GM18907 (cell line): ENCODE results near the gene TRMT1.
A peak's percentile ranks its signal among the peaks of the same experiment; 100 is the strongest.

Source experiments
- ATAC-seq: cut with Tn5 transposase; IDR thresholded peaks from one replicate; pipeline ENCODE4 v1.9.1; 2021; ENCODE audit warnings: mild to moderate bottlenecking, moderate library complexity; ENCODE audit not compliant: unreplicated experiment

TRMT1 gene

DNA sequence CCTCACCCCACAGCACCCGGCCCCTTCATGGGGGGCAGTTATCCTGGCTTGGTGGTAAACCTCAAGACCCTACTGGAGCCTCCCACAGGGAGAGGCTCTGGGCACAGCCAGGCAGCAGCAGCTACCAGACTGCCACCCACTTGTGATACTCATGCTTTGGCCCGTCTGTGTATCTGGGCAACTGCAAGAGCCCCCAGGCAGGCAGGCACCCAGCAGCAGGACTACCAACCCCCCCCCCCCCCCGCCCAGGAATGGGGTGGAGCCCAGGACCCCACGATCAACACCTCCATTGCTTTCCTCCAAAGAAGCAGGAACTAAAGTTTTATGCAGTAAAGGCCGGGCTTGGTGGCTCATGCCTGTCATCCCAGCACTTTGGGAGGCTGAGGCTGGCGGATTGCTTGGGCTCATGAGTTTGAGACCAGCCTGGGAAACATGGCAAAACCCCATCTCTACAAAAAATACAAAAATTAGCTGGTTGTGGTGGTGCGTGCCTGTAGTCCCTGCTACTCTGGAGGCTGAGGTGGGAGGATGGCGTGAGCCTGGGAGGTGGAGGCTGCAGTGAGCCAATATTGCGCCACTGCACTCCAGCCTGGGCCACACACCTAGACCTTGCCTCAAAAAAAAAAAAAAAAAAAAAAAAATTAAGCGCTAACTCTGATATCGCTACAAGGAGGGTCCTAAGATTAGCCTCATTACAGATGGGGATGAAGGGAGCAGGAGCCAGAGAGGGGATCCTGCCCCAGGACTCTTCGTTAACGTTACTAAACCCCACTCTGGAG is 12.8 kb downstream of the TRMT1 start:
- no peak for ATAC-seq

DNA sequence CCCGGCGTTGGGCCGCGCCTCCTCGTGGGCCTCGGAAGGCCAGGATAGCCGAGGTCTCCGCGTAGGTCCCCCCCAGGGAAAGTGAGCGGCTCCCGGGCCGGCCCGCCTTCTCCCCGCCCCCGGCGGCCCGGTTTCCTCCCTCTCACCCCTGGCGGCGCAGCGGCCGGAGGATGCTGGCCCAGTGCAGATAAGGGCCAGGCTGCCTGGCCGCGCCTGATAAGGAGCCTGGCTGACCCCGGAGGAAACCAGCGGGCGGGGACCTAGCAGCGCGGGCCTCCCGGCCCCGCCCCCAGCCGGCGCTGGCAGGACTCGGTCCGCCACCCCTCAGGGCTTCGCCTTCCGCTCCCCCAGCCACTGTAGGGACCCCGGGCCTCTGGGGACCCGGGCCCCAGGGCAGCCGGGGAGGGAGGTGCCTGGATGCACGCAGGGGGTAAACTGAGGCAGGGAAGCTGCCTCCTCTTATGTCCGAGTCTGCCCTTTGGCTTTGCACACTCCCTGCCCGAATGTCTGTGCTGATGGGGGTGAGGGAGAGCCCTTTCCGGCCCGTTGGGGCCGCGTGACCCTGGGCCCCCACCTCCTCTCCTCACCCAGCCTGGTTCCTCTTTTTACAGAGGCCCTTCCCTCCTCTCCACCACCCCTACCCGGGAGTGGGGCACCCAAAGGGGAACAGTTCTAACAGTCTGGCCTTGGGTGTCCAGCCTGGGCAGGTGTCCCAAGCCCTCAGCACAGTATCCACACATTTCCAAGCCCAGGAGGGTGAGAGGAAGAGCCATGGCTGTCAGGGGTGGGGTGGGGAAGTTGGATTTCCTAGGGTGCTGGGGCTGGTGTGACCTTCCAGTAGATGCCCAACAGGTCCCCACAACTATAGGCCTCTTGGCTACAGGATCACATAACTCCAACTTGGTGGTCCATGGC is 13.6 kb downstream of the TRMT1 start, which contains the start of gene LYL1:
TSS of gene LYL1 (minus strand) at position 193 of the 915 bp plus-strand sequence. CDS start 1,687 bp downstream, outside the sequence.
- peak; percentile 40 for ATAC-seq

DNA sequence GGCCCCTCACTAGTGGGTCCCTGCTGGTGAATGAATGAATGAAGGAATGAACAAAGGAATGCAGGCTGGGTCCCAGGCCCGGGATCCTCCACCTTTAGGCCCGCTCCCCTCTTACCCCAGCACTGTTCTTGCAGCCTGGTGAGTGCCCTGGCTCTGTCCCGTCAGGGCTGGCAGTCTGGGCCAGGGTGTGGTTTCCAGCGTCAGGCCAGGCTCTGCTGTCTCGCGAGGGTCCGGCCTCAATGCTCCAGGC is 14.2 kb downstream of the TRMT1 start:
- peak; percentile 2 for ATAC-seq

DNA sequence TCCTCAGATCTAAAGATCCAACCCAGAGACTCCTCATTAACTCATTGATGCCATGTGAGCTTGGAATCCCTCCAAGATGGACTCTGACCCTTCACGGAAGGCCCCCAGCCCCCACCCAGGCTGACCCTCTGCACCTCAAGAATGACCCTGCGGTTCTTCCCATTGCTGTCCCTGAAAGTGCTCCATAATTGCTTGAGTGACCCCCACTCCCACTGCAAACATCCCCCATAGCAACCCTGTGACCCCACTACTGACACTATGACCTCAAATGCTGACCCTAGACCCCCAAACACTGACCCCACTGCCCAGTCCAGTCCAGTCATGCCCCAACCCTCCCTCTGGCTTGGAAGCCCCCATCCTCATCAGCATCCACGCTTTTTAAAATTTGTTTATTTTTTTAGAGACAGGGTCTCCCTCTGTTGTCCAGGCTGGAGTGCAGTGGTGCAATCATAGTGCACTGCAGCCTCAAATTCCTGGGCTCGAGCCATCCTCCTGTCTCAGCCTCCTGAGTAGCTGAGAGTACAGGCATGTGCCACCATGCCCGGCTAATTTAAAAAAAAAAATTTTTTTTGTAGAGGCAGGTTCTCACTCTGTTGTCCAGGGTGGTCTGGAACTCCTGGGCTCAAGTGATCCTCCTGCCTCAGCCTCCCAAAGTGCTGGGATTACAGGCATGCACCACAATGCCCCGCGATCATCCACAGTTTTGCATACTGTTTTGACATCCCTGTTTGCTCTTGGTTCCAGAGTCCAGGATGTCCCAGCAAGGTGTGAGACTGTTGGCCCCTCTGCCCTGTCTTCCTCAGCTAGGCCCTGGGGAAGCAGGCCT is 14.7 kb downstream of the TRMT1 start:
- no peak for ATAC-seq

DNA sequence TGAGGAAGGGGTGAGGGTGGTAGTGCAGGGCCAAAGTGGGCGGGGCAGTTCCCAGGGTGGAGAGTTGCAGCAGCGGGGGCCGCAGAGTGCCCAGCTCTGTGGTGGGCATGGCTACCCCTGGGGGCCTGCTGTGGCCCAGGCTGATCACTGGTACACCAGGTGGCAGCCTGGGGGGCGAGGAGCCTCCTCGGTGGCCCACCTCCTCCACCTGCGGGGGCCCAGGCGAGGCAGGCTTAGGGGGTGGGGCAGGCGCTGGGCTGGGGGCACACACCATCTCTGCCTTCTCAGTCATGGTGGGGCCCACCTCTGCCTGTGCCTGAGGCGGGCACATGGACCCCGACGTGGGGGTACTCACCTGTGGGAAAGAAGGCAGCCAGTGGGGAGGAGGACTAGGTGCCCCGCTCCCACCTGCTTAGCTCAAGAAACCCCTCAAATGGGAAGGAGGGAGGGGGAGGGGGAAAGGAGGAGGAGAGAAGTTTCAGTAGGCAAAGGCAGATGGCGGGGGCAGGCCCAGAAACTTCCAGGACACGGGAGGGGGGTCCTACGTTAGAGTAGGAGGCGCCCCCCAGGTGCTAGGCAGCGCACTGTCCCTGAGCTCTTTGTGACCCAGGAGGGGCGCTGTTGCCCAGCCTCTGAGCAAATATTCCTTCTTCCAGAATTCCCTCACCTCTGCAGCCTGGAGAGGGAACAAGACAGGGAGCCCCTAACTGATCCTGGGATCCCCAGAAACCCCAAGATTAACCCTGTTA is 15.5 kb downstream of the TRMT1 start:
- no peak for ATAC-seq

DNA sequence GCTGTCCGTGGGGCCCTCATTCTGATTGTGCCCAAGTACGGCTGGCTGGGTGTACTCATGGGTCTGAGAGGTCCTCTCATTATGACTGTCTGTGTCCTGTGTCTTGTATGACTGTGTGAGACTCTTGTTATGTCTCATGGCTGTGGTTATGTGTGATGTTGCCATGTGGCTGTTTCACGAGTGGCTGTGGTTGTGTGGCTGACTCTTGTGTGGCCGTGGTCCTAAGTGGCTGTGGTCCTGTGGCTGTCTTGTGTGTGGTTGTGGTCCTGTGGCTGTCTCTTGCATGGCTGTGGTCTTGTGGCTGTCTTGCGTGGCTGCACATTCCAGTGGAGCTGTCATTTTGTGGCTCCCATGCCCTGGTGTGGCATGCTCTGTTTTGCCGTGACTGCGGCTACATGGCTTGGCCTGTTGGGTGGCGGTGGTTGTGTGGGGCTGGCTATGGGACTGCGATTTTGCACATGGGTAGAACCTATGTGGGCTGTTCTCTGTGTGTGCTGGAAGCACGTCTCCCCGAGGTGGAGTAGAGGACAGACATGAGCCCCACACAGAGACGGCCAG is 16.4 kb downstream of the TRMT1 start:
- ATAC-seq = no peak

DNA sequence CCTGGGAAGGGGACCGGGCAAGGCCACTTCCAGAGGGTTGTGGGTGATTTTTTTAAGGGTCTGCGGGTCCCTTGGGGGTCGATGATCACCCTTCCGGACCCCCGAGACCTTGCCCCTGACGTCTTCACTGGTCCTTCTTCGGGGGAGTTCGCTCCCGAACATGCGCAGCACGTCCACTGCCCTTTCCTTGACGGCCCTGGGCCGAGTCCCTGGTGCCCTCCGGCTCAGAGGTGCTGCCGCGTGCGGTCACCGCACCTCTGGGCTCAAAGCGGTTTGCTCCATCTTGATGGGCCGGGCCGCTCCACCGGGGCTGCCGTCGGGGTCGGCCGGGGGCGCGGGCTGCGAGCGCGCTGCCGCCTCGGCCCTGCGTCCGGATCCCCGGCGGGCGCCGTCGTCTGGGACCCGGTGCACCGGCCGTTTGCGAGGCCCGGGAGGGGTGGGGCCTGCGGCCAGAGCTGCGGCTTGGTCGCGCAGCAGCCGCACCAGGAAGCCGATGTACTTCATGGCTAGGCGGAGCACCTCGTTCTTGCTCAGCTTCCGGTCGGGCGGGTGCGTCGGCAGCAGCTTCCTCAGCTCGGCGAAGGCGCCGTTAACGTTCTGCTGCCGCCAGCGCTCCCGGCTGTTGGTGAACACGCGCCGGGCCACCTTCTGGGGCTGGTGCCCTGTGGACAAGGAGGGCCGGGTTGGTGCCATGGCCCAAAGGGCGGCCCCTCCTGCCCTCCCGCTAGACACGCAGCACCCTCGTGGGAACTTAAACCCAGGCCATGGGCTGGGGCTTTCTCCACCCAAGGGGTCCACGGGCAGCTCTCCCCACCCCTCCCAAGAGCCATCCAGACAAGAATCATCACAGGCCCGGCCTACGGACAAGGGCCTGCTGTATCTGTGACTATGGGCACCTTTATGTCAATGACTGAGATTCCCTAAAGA is 17.2 kb downstream of the TRMT1 start:
- ATAC-seq = no peak

DNA sequence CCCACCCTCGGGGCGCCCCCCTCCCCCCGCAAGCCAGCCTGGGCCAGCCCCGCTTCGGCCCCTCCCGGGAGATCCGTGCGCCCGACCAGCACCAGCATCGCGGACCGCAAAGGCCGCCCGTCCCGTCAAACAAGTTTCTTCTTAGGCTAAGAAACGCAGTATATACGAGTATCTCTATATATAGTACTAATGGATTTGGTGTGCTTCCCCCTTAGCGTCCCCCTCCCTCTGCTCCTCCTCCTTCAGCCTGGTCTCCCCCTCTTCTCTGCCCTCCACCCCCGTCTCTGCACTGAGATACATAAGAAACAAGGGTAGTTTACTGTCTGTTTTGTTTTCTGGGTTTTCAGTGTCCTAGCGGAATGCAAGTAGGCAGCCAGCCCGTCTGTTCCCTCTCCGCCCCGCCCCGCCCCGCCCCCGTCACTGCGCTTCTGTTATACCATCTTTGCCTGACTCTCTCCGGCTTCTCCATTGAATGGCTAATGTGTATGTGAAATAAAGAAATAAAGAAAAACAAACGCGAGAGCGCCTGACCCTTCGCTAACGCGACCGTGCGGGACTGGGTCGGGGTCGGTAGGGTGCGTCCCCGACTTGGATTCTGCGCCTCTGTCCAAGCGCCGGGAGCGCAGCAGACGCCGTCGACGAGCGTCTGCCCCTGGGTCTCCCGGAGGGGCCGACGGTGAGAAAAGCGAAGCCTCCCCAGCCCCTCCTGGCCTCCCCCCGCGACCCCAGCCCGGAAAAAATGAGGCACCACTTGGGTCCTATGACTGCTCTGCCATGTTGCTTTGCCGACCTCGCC is 18.1 kb downstream of the TRMT1 start:
- ATAC-seq = no peak

DNA sequence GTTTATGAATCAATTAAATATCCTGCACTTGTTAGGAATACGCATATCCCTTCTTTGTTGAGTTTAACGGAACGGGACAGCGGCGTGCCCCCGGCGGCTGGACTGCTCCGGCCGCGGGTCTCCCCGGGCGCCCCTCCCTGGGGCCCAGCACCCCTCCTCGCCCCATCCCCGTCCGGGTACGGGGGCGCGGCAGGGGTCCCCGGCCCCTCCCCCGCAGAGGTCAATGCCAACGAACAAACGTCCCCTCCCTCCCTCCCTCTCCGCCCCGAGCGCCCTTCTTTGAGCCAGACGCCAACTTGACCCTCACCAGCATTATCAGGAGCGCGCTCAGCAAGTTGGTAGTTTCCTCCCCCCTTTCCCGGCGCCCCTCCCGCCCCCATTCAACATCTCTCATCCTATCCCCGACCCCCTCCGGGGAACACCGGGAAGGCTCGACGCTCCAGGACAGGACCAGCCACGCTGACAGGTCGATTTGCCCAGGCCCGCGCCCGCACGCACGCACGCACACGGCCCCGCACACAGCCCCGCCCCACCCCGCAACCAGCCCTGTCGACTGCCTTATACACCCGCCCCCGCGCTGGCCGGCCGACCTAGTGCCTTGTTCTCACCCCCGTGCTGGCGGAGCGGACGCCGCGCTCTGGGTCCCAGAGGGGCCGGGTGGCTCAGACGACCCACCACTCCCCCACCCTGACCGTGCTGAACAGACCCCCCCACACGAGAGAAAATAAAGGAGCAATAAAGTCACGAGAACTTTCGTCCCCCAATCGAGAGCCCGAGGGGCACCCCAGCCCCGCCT is 18.9 kb downstream of the TRMT1 start:
- ATAC-seq = no peak

DNA sequence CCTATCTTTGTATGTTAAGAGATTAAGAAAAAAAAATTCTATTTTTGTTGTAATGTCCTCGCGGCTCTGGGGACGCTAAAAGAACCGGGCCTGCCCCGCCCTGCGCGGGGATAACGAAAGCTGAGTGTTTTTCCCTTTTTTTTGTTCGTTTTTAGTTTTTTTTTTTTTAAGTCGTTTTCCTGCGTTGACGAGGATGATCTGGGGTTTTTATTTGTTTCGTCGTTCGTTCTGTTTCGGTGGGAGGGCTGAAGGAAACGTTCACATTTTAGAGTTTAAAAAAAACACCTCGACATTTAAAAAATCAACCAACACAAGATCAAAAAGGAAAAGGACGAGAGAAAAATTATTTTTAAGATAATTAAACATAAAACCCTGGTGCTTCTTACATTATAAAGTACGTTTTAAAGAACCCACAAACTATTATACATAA is 19.5 kb downstream of the TRMT1 start:
- ATAC-seq = no peak

DNA sequence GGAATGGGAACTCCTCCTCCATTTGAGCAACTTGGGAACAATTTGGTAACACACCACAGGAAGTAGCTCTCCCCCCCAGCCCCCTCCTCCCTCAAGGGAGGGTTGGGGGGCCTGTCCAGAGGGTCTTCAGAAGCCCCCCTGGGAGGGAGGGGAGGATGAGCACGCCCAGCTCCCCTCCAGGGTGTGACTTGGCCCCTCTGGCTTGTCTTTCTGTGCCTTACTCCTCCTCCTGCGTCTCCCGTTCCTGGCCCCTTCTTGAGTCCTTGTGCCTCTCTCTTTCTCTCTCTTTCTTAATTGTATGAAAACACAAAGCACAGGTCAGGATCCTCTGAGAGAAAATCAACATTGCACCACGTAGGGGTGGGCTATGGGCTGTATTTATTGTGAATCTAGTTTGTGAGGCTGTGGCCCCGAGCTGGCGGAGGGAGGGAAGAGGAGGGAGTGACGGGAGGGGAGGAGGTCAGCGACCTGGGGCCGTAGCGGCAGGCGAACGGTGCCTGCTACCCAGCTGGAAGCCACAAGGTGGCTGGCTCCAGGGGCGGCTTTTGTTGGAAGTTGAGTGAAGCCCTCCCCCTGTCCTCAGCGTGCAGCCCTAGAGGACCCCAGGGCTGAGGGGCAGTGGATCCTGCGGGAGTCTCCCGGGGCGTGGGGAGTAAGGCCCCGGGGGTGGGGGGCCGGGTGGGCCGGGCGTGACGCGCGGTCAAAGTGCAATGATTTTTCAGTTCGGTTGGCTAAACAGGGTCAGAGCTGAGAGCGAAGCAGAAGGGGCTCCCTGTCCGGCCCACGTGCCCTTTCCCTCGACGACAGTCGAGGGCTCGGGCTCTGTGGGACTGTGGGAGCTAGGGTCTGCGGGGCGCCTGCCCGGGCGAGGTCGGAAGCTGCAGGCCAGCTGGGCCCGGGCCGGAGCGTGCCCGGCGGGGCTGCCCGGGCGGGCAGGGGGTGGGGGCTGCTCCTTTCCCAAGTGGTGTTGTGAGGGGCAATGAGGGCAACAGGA is 20.3 kb downstream of the TRMT1 start:
- no peak for ATAC-seq

DNA sequence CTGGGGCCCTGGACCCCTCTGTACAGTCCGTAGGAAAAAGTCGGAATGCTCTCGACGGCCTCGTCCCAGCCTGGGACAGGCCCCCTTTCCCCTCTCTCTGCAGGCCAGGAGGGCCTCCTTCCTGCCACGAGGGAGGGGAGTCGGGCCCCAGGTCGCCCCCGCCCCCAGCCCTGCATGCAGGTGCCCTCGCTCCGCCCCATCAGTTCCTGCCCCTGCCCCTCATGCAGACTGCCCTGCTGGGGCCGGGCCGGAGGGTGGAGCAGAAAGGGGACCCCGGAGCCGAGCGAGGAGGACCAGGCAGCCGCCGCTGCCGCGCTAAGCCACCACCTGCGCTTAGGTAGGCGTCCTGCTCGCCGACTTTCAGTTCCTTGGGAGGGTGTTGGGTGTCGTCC is 21.2 kb downstream of the TRMT1 start:
- ATAC-seq = no peak

DNA sequence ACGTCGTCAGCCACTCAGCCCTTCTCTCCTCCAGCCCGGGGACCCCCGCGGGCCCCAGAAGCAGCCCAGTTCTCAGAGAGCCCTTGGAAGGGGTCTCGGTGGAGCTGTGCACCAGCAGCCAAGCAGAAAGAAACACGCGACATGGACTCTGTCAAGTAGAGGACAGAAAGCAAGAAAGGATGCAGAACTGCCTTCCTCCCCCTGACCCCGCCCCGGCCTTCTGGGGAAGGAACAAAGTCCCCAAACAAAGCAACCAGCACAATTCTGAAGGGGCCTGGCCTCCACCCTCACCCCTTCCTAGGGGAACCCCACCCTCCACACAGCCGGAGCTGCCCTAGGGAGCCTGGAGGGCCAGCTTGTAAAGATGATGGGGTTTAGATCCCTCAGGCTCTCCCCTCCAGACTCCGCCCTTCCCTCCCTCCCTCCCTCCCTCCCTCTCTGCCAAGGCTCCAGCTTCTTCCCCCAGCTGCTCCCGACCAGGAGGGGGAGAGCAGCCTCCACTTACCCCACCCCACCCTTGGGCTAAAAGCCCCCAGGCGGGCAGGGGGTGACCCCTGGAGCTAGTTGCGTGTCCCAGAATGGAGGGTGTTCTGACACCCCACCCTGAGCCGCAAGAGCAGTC is 21.7 kb downstream of the TRMT1 start:
- ATAC-seq = no peak

DNA sequence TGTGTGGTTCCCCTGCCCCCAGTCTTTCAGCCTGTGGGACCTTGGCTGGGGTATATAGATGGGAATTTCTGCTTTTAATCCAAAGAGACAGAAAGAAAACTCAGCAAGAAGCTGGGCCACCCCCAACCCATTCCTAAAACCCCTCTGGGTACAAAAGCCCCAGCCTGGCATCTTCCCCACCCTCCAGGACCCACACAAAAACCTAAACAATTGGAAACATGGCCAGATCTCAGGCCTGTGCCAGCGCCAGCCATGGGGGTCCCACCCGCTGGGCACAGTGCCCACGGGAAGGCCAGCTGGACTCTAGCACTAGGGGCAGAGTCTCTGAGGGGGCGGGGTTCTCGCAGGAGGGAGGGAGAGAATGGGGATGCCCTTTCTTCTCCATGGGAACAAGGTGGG is 22.4 kb downstream of the TRMT1 start:
- no peak for ATAC-seq

DNA sequence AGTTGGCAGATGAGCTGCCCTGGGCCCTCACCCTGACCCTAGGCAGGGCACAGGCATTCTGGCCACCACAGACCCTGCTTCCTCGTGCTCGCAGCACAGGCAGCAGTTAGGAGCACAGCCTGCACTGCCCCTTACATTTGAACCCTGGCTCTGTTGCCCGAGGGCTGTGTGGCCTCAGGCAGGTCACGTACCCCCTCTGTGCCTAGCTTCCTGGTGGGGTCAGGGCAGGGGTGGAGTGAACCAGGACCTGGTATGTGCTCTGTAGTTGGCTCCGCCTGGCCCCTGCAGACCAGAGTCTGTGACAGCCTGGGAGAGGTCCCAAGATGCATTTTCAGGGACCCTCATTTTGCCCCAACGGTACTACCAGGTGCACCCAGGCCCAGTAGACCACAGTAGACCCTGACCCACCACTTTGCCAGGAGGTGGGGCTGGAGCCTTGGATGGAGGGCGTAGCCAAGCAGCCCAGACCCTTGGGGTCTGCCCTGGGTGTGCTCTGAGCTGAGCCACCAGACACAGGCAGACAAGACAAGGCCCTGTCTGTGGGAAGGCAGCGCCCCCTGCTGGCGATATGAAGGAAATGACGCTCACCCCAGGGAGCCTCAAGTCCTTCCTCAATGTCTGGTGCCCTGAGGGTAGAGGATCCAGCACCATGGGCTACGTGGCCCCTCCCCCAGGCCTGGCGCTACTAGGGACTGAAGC is 23.0 kb downstream of the TRMT1 start:
- ATAC-seq = no peak
